RWPE2 (cell line): Measurements from ENCODE around the gene APP.

Source experiments
- ATAC-seq: fragments of 200-7000 bp; cut with Tn5 transposase; 3 replicates; pipeline ENCODE4 v1.9.1; 2021; ENCODE audit warnings: low read depth
- DNase-seq: peaks from one replicate; pipeline ENCODE4 v3.0.0-alpha.2; 2020; ENCODE audit warnings: low spot score
- H3K27ac ChIP-seq: fragments of 450-650 bp; 2 replicates; pipeline ENCODE4 v1.5.1; 2017; ENCODE audit warnings: mild to moderate bottlenecking; ENCODE audit not compliant: poor library complexity, severe bottlenecking
- H3K27me3 ChIP-seq: fragments of 250-450 bp; sonication (Bioruptor Pico); 2 replicates; pipeline ENCODE4 v1.5.1; 2021; ENCODE audit warnings: mild to moderate bottlenecking, moderate library complexity; ENCODE audit not compliant: insufficient read depth, poor library complexity, severe bottlenecking
- H3K36me3 ChIP-seq: fragments of 250-450 bp; sonication (Bioruptor Pico); 2 replicates; pipeline ENCODE4 v1.5.1; 2020; ENCODE audit warnings: low read depth, mild to moderate bottlenecking, moderate library complexity
- H3K4me1 ChIP-seq: fragments of 250-450 bp; sonication (Bioruptor Pico); 2 replicates; pipeline ENCODE4 v1.5.1; 2021; ENCODE audit warnings: mild to moderate bottlenecking, moderate library complexity; ENCODE audit not compliant: insufficient read depth, poor library complexity, severe bottlenecking
- H3K4me3 ChIP-seq: fragments of 250-450 bp; sonication (Bioruptor Pico); 2 replicates; pipeline ENCODE4 v1.5.1; 2021; ENCODE audit warnings: mild to moderate bottlenecking, moderate library complexity; ENCODE audit not compliant: severe bottlenecking
- H3K9me3 ChIP-seq: fragments of 250-450 bp; sonication (Bioruptor Pico); 2 replicates; pipeline ENCODE4 v1.5.1; 2021; ENCODE audit warnings: mild to moderate bottlenecking, moderate library complexity; ENCODE audit not compliant: severe bottlenecking
- CTCF ChIP-seq: fragments of 450-650 bp; IDR thresholded peaks from one replicate; pipeline ENCODE4 v1.5.1; 2017; ENCODE audit warnings: mild to moderate bottlenecking, moderate library complexity; ENCODE audit not compliant: poor library complexity, severe bottlenecking

The APP gene

GRCh38 chr21:25987531-25987930 lies 183.0 kb downstream of the APP start:
- Histone ChIP-seq H3K4me1 (no peaks in the 10 kb centered on the region), H3K27ac (no peak overlapping the region), H3K36me3 (peaks cover 48% of the 10 kb centered on the region), H3K4me3 (no peak overlapping the region), H3K27me3 (no peaks in the 10 kb centered on the region), H3K9me3 (no peaks in the 10 kb centered on the region)
- ATAC-seq (no peak), DNase-seq (no peak)
- no peak for TF ChIP-seq CTCF

GRCh38 chr21:25986928-25987327 lies 183.6 kb downstream of the APP start:
- ATAC-seq (no peak), DNase-seq (no peak)
- TF ChIP-seq CTCF = no peak
- Histone ChIP-seq H3K4me3 (no peak overlapping the region), H3K36me3 (peaks cover 49% of the 10 kb centered on the region), H3K27ac (no peak overlapping the region), H3K4me1 (no peaks in the 10 kb centered on the region), H3K27me3 (no peaks in the 10 kb centered on the region), H3K9me3 (no peaks in the 10 kb centered on the region)

GRCh38 chr21:25985990-25986389 lies 184.6 kb downstream of the APP start:
- no peak overlapping the region for H3K4me3 ChIP-seq

GRCh38 chr21:25984538-25984937 lies 186.0 kb downstream of the APP start:
- no peak overlapping the region for H3K27ac ChIP-seq
- H3K4me3 ChIP-seq = no peak overlapping the region
- H3K4me1 ChIP-seq = peaks cover 13% of the 10 kb centered on the region
- DNase-seq = no peak
- no peak for TF ChIP-seq CTCF
- ATAC-seq = no peak
- no peaks in the 10 kb centered on the region for H3K27me3 ChIP-seq
- no peaks in the 10 kb centered on the region for H3K9me3 ChIP-seq
- H3K36me3 ChIP-seq = peaks cover 50% of the 10 kb centered on the region

More at GRCh38 chr21:25985990-25986389, 184.6 kb downstream of the APP start:
- DNase-seq = no peak
- no peak for ATAC-seq
- no peak overlapping the region for H3K27ac ChIP-seq
- peaks cover 5% of the 10 kb centered on the region for H3K4me1 ChIP-seq
- peaks cover 51% of the 10 kb centered on the region for H3K36me3 ChIP-seq
- H3K9me3 ChIP-seq = no peaks in the 10 kb centered on the region
- TF ChIP-seq CTCF = no peak
- H3K27me3 ChIP-seq = no peaks in the 10 kb centered on the region

- peaks cover 52% of the 10 kb centered on the region for H3K36me3 ChIP-seq
- H3K9me3 ChIP-seq = no peaks in the 10 kb centered on the region
- TF ChIP-seq CTCF = no peak
- DNase-seq (no peak), ATAC-seq (no peak)
- H3K27me3 ChIP-seq = no peaks in the 10 kb centered on the region
- H3K4me1 ChIP-seq = peaks cover 13% of the 10 kb centered on the region
- no peak overlapping the region for H3K4me3 ChIP-seq
- H3K27ac ChIP-seq = no peak overlapping the region
Measured at GRCh38 chr21:25983745-25984144, 186.8 kb downstream of the APP start.
